GM21737 (cell line): ENCODE measurements around the gene PLA2G2A.
"Not testable (repeated sequence)": the region's sequence is repeated elsewhere in the genome, so short reads cannot be mapped to it uniquely, and the experiment has no call there.

Experiments
- ATAC-seq: cut with Tn5 transposase; IDR thresholded peaks from one replicate; pipeline ENCODE4 v1.9.1; 2021; ENCODE audit warnings: mild to moderate bottlenecking, moderate library complexity; ENCODE audit not compliant: unreplicated experiment

Gene PLA2G2A, protein sequence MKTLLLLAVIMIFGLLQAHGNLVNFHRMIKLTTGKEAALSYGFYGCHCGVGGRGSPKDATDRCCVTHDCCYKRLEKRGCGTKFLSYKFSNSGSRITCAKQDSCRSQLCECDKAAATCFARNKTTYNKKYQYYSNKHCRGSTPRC

DNA sequence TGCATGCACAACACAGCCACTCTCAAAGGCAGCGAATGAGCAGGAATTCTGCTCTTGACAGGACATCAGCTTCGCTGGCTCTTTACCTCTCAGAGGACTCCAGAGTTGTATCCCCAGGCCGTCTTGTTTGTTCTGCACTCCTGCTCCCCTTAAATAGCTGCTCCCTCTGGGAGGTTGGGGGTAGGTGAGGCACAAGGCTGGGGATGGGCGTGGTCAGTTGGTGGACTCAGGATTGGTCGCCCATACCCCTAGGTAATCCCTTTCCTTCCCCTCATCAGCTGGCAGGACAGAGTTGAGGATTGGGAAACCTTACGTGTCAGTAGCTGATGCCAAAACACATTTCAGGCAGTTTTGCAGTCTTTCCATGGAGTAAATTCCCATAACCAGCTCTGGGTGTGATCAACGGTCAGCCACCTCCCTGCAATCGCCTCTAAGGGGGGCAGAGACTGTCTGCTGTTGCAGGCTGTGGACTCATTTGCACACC lies at the start of gene PLA2G2A:
TSS of gene PLA2G2A (minus strand) at position 125 of the 484 bp plus-strand sequence. CDS start 845 bp downstream, outside the sequence.
- ATAC-seq, result no peak

DNA sequence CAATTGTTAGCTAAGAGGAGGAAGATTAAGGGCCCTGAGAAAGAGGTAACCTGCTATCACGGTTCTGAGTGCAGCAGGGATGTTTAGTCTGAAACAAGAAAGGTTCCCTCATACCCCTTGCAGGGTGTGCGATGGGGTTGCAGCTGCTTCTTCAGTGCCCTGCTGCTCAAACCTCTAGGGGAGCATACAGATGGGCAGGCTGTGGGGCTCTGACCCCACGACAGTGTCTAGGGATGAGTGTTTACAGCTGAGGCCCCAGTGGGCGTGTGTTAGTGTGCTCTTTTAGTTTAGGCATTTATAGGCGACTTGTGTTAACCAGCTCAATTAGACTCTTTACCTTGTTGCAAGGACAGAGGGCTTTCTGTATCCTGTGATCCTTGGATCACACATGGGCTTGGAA lies 49.3 kb upstream of the PLA2G2A start:
- ATAC-seq, result no peak

DNA sequence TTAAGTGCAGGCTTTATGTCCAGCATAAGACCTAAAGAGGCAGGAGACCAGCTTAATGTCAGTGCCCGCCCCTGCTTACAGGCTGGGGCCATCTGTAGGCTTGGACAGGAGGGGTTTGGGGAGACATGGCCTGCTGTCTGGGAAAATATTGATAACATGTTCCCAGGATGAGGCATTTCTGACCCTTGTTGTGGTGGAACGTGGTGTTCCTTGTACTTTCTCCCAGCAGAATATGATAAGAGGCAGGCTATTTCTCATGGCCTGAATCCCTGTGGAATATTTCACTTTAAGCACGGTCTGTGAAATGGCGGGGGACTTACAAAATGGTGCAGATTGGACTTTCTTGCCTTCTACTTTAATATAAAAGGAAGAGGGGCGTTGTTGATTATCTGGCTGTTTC lies 48.7 kb upstream of the PLA2G2A start:
- ATAC-seq, result no peak

DNA sequence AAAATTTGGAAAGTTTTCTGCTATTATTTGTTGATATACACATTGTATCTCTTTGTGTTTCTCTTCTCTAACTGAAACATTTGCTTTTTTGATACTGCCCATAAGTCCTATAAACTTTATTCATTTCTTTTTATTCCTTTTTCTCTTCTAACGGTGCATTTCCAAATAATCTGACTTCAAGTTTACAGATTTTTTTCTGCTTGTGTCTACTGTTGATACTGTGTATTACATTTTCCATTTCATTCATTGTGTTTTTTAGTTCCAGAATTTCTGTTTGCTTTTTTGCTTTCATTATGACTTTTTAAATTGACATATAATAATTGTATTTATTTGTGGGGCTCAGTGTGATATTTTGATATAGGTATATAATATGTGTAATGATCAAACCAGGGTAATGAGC lies 38.3 kb upstream of the PLA2G2A start:
- no peak for ATAC-seq

DNA sequence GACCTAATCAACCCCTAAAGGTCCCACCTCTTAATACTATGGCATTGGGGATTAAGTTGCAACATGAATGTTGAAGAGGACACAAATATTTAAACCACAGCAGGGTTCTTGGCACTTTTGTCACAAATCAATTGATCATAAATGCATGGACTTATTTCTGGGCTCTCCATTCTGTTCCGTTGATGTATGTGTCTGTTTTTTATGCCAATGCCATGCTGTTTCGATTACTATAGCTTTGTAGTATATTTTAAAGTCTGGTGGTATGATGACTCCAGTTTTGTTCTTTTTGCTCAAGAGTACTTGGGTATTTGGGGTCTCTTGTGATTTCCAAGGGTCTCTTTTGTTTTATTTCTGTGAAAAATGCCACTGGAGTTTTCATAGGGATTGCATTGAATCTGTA lies 34.7 kb upstream of the PLA2G2A start:
- no peak for ATAC-seq

DNA sequence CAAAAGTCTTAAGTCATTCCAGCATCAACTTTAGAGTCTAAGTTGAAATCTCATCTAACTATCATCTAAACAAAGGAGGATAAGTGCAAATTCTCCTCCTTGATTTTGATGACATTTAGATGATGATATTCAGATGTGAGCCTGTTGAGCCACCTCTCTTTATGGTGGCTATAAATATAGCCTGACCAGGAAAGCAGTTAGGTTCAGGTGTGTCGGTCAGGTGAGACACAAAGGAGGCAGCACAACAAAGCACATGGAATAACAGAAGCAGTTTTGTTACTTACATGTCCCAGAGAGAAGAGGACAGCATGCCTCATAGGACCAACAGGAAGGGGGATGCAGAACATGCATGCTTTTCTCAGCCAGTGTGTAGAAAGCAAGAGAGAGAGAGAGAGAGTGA lies 30.6 kb upstream of the PLA2G2A start:
- ATAC-seq, result no peak

DNA sequence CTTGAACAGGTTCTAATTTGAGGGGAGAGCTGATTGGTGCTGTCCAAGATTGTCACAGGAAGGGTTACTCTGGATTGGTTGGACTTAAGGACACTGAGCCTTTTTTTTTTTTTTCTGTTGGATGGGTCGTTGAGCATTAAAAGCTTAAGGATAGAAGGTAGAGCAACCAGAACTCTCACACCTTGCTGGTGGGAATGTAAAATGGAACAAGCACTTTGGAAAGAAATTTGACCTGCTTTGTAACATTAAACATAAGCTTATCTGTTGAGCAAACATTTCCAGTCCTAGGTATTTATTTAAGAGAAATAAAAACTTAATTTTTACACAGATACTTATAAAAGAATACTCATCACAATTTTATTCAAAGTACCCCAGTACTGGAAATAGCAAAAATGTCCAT lies 29.8 kb upstream of the PLA2G2A start:
- no peak for ATAC-seq

DNA sequence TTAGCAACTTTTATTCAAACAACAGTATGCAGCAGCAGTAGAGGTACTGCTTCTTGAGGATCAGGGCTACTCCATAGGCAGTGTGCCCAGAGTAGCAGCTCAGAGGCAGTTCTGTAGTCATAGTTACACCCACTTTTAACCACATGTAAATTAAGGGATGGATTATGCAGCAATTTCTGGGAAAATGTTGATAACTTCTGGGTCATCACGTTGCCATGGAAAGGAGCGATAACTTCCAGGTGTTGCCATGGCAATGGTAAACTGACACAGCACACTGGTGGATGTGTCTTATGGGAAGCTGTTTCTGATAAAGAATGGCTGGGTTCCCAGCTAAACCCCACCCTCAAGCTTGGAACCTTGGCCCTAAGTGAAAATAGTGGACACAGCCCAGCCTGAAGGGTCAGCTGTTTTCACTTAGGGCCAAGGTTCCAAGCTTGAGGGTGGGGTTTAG lies 29.0 kb upstream of the PLA2G2A start:
- ATAC-seq, result no peak

DNA sequence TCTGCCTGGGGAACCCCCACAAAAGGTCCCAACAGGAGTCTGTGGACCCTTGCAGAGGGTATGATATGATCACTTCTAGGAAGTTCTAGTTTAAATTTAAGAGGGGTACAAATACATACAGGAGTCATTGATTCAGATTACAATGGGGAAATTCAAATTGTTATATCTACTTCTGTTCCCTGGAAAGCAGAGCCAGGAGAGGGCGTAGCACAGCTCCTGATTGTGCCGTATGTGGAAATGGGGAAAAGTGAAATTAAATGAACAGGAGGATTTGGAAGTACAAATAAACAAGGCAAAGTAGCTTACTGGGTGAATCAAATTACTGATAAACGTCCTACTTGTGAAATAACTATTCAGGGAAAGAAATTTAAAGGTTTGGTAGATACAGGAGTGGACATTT lies 19.4 kb upstream of the PLA2G2A start:
- not testable (repeated sequence) for ATAC-seq

DNA sequence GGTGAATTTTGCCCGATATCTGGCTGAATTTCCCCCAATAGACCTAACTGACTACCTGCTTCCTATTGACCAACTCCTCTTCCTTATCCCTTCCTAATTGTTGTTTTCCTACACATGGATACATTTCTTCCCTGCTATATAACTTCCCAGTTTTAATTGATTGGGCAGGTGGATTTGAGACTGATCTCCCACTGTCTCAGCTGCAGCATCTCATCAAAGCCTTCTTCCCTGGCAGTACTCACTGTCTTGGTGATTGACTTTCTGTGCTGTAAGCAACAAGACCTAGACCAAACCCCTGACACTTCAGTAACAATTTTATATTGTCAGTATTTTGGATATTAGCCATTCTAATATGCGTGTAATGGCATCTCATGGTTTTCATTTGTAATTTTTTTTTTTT lies 11.3 kb upstream of the PLA2G2A start:
- no peak for ATAC-seq

DNA sequence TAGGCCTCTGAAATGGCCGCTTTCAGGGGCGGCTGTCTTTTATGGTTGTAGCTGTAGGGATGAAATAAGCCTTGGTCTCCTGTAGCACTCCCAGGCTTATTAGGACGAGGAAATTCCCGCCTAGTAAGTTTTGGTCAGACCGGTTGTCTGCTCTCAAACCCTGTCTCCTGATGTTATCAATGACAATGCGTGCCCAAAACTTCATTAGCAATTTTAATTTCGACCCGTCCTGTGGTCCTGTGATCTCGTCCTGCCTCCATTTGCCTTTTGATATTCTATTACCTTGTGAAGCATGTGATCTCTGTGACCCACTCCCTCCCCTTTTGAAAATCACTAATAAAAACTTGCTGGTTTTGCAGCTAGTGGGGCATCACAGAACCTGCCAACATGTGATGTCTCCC lies 10.8 kb upstream of the PLA2G2A start:
- ATAC-seq, result not testable (repeated sequence)

DNA sequence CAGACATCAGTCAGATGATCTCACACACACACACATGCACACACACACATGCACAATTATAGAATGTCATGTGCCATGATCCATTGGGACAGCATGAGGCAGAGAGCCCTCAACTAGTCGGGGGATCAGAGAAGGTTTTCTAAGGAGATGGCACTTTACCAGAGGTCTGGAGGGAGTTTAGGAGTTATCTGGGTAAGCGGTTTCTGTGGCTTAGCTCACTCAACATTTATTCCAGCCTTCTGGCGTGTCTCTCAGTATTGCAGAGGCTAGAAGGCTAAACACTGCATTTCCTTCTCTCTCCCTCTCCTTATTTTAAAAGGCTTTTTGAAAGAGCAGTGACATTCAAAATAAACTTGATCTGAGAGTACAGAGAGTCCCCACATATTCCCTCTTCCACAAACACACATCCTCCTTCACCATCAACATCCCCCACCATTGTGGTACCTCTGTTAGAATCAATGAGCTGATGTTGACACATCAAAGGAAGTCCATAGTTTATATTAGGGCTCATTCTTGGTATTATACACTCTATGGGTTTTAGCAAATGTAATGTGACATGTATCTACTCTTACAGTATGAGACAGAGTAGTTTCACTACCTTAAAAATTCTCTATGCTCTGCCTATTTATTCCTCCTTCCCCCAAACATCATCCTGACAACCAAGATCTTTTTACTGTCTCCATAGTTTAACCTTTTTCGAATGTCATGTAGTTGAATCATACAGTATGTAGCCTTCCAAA lies 9.0 kb upstream of the PLA2G2A start:
- ATAC-seq, result no peak

DNA sequence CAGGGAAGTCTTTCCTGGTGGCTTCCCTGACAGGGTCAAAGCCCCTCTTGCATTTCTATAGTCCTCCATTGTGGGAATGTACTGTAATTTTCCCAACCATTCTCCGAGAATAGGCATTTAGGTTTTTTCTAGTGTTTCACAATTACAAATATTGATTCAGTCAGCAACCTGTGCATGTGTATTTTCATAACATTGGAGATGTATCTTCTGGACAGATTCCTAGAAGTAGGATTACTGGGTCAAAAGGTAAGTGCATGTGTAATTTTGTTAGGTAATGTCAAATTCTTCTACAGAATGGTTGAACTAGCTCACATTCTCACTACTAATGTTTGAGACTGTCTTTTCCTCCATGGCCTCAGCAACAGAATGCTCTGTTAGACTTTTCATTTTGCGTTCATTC lies 8.3 kb upstream of the PLA2G2A start:
- no peak for ATAC-seq

DNA sequence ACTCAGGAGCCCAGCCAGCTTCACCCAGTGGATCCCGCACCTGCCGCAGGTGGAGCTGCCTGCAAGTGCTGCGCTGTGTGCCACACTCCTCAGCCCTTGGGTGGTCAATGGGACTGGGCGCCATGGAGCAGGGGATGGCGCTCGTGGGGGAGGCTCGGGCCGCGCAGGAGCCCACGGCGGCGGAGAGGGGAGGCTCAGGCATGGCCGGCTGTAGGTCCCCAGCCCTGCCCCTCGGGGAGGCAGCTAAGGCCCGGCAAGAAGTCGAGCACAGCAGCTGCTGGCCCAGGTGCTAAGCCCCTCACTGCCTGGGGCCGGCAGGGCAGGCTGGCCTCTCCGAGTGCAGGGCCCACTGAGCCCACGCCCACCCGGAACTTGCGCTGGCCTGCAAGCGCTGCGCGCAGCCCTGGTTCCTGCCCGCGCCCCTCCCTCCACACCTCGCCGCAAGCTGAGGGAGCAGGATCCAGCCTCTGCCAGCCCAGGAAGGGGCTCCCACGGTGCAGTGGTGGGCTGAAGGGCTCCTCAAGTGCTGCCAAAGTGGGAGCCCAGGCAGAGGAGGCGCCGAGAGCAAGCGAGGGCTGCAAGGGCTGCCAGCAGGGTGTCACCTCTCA lies 5.1 kb upstream of the PLA2G2A start:
- not testable (repeated sequence) for ATAC-seq

DNA sequence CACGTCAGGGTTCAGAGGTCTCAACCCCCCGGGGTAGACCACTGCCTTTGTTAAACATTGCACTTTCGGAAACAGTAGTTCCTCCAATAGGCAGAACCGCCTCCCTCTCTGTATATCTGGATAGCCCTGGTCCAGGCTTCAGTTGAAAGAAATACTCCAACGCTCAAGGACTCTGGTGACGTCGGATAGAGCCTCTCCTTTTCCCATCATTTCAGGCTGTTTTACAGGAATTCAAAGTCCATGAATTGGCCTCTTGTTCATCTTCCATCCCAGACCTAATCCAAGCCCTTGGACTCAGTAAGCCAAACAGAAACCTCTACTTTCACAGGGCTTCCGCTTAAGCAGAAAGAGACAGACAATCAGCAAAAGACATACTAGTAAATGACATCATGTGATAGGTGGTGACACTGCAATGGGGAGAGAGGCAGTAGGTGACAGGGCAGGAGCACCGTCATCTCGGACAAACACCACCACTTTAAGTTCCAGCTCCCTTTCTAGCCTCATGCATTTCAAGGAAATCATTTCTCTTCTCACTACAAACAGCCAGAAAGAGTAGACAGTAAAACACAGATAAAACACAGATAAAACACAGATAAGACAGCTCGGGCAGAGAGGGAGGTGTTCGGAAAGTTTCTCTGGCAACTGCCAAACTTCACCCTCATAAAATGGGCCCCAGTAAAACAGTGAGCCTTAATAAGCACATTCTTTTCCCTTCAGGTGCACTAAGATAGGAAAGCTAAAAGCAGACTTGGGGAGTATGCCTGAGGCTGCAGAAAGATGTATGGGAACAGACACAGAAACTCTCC lies 2.3 kb upstream of the PLA2G2A start:
- ATAC-seq, result no peak

DNA sequence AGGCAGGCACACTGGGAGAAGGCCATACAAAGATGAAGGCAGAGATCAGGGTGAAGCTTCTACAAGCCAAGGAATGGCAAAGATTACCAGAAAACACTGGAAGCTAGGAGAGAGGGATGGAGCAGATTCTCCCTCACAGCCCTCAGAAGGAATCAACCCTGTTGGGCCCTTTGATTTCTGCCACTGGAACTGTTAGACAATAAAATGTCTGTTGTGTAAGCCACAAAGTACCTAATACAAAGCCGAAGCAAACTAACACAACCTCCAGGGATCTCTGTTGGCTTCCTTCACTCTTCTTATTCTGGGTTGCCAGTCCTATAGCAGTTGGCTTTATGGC lies 1.7 kb upstream of the PLA2G2A start:
- ATAC-seq, result no peak

DNA sequence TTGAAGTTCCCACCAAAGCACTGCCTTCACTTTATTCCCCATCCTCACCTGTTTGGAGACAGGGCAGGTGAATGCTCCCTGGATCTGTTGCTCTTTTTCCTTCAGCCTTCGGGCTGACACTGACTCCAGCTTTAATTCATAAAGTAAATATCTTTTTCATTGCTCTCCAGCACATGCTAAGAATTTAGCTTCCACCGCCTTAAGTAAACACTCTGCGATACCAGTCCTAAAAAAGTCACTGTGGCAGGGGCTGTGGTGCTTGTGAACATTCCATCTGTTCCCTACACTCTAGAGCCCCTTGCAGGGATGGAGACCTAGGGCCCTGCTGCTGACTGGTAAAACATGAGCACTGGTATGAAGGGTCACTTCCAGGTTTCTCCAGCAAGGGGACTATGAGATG lies 896 bp upstream of the PLA2G2A start:
- no peak for ATAC-seq

DNA sequence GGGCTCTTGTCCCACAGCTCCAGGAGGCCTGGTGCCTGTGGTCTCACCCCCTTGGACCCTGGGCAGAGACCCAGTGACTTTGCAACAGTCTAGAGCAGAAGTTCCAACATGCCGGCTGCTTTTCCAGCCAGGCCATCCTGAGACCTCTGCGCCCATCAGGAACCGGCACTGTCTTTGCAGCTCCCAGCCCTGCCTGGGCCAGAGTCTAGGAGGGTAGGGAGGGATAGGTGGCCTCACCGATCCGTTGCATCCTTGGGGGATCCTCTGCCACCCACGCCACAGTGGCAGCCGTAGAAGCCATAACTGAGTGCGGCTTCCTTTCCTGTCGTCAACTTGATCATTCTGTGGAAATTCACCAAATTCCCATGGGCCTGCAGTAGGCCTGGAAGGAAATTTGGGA lies 1.3 kb downstream of the PLA2G2A start:
- no peak for ATAC-seq

DNA sequence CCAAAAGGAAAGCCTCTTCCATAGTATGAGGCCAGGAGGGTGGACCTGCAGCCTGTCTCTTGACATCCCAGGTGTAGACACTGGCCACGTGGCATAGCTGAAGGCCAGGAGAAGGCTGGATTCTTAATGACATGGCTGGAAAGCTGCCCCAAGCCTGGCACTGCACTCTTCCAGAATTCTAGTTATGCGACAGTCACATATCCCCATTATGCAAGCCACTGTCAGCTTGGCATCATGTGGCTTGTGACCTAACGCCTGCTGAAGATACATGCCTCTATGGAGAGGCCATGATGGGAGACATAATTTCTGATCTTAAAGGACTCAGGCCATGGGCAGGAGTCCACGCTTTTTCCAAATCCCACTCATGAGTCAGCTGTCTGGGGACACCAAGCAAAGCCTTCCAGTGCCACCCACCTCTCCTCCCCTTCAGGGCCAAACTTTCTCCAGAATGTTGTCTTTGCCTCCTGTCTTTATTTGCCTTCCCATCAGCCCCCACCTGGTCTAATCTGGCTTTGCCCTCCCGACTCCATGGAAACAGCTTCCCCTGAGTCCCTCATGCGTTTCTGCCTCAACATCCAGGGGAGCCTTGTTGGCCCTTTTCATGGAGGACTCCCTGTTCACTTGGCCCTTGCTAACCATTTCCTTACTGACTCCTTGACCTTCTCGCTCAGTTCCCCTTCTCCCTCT lies 3.0 kb downstream of the PLA2G2A start:
- ATAC-seq, result no peak

DNA sequence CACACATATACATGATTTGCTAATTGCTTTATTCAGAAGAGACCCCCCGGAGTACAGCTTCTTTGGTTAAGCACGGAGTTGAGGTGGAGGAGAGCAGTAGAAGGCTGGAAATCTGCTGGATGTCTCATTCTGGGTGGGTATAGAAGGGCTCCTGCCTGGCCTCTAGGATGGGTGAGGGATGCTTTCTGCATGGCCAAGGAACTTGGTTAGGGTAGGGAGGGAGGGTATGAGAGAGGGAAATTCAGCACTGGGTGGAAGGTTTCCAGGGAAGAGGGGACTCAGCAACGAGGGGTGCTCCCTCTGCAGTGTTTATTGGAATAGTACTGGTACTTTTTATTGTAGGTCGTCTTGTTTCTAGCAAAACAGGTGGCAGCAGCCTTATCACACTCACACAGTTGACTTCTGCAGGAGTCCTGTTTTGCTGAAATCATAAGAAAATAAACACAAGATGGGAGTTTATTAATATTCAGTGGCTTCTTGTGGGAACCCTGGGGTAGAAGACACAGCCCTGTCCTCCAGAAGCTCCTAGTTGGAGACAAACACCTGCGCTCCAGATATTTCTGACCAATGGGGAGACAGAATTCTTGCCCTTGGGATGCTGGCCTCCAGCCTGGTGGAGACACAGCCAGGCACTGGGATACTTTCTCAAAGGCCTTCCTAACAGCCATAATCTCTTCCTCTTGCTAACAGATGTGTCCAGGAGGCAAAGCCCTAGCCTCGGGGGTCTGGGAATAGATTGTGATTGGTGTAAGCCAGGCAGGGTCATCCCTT lies 3.8 kb downstream of the PLA2G2A start:
- no peak for ATAC-seq
